ENCODE data around the gene RAD54L2. TPM values are rescaled to one million over a fixed set of nuclear protein-coding genes. Genes with fewer than 3 reads are reported as not detected.
"Not testable (repeated sequence)": the region's sequence is repeated elsewhere in the genome, so short reads cannot be mapped to it uniquely, and the experiment has no call there.

Gene RAD54L2
- total and polyA plus RNA-seq, 2 donors from 2014 or later: 3.3 to 29.5 TPM

DNA sequence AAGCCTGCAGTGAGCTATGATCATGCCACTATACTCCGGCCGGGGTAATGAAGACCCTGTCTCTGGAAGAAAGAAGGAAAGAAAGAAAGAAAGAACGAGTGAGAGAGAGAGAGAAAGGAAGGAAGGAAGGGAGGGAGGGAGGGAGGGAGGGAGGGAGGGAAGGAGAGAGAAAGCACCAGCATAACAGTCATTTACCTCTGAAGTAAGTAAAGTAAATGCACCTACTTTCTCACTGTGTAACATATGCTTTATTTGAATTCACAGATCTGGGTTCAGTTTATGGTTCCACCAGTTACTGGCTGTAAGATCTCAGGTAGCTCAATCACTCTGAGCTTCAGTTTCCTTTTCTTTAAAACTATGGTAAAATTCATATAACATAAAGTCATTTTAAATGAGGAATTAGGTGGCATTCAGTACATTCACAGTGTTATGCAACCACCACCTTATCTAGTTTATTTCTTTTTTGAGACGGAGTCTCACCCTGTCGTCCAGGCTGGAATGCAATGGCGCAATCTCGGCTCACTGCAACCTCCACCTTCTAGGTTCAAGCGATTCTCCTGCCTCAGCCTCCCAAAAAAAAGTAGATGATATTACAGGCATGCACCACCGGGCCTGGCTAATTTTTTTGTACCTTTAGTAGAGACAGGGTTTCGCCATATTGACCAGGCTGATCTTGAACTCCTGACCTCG, 16.1 kb upstream of the RAD54L2 start:
- intact Hi-C loops (cut with DNase I): no loop called here
- no peak for FAIRE-seq
- H3K9ac ChIP-seq (ENCODE audit: low read length in 3 of 3): no peak overlapping the region
- no peaks in the 10 kb centered on the region for H3K4me1 ChIP-seq (ENCODE audit: control insufficient read depth in 2 of 3, insufficient read depth in 2 of 3, low read depth in 1 of 3, low read length in 3 of 3)
- no peaks in the 10 kb centered on the region for H3K36me3 ChIP-seq (ENCODE audit: control insufficient read depth in 2 of 3, insufficient read depth in 3 of 3, low read length in 3 of 3)
- no peak overlapping the region for H3K27ac ChIP-seq (ENCODE audit: low read depth in 2 of 2, low read length in 2 of 2)
- H3K4me3 ChIP-seq (ENCODE audit: low read length in 3 of 3): no peak overlapping the region
- no peak for DNase-seq
- no peaks in the 10 kb centered on the region for H3K27me3 ChIP-seq (ENCODE audit: control insufficient read depth, insufficient read depth, low read length)
- no peaks in the 10 kb centered on the region for H3K9me3 ChIP-seq (ENCODE audit: control insufficient read depth in 2 of 3, insufficient read depth in 1 of 3, low read length in 3 of 3)
- TF ChIP-seq, protein P1, sequence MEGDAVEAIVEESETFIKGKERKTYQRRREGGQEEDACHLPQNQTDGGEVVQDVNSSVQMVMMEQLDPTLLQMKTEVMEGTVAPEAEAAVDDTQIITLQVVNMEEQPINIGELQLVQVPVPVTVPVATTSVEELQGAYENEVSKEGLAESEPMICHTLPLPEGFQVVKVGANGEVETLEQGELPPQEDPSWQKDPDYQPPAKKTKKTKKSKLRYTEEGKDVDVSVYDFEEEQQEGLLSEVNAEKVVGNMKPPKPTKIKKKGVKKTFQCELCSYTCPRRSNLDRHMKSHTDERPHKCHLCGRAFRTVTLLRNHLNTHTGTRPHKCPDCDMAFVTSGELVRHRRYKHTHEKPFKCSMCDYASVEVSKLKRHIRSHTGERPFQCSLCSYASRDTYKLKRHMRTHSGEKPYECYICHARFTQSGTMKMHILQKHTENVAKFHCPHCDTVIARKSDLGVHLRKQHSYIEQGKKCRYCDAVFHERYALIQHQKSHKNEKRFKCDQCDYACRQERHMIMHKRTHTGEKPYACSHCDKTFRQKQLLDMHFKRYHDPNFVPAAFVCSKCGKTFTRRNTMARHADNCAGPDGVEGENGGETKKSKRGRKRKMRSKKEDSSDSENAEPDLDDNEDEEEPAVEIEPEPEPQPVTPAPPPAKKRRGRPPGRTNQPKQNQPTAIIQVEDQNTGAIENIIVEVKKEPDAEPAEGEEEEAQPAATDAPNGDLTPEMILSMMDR (IDR thresholded peaks at IDR 0.05; ENCODE audit: borderline replicate concordance, extremely low read depth, insufficient read depth): no peak

GRCh38 chr3:51524874-51525273, 13.6 kb upstream of the RAD54L2 start:
- intact Hi-C loops (cut with DNase I); H3K36me3 ChIP-seq (ENCODE audit: control insufficient read depth in 2 of 3, insufficient read depth in 3 of 3, low read length in 3 of 3); H3K4me1 ChIP-seq (ENCODE audit: control insufficient read depth in 2 of 3, insufficient read depth in 2 of 3, low read depth in 1 of 3, low read length in 3 of 3); DNase-seq; H3K27me3 ChIP-seq (ENCODE audit: control insufficient read depth, insufficient read depth, low read length); H3K9me3 ChIP-seq (ENCODE audit: control insufficient read depth in 2 of 3, insufficient read depth in 1 of 3, low read length in 3 of 3); H3K27ac ChIP-seq (ENCODE audit: low read depth in 2 of 2, low read length in 2 of 2); H3K4me3 ChIP-seq (ENCODE audit: low read length in 3 of 3); FAIRE-seq; H3K9ac ChIP-seq (ENCODE audit: low read length in 3 of 3): not testable (repeated sequence)

DNA sequence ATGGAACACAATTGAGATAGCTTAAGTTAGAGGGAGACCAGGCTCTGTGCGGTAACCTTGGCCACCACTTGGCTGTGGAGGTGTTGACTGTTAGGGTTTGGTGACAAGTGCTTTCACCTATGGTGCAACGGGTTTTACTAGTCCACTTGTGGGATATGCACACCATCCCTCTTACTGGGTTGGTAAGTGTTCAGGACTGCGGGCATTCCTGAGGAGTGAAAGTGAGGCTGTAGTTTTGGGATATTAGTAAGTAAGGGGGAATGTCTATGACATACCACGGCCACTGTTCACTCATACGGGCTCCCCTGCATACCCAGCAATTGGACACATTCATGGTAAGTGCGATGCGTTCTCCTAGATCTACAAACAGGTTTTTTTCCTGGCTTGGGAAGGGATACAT, 8.0 kb upstream of the RAD54L2 start:
- Histone ChIP-seq H3K4me1 (ENCODE audit: control insufficient read depth in 2 of 3, insufficient read depth in 2 of 3, low read depth in 1 of 3, low read length in 3 of 3) (no peaks in the 10 kb centered on the region), H3K36me3 (ENCODE audit: control insufficient read depth in 2 of 3, insufficient read depth in 3 of 3, low read length in 3 of 3) (no peaks in the 10 kb centered on the region), H3K27me3 (ENCODE audit: control insufficient read depth, insufficient read depth, low read length) (no peaks in the 10 kb centered on the region), H3K9ac (ENCODE audit: low read length in 3 of 3) (no peak overlapping the region), H3K9me3 (ENCODE audit: control insufficient read depth in 2 of 3, insufficient read depth in 1 of 3, low read length in 3 of 3) (no peaks in the 10 kb centered on the region), H3K4me3 (ENCODE audit: low read length in 3 of 3) (no peak overlapping the region), H3K27ac (ENCODE audit: low read depth in 2 of 2, low read length in 2 of 2) (no peak overlapping the region)
- FAIRE-seq (no peak), DNase-seq (no peak)
- TF ChIP-seq, protein P1 (IDR thresholded peaks at IDR 0.05; ENCODE audit: borderline replicate concordance, extremely low read depth, insufficient read depth): no peak
- intact Hi-C loops (cut with DNase I): no loop called here

GRCh38 chr3:51535146-51536019, 3.1 kb upstream of the RAD54L2 start:
- Histone ChIP-seq H3K4me1 (ENCODE audit: control insufficient read depth in 2 of 3, insufficient read depth in 2 of 3, low read depth in 1 of 3, low read length in 3 of 3) (peaks cover 0 to 9% (median 0%) of the 10 kb centered on the region in 3 donors), H3K4me3 (ENCODE audit: low read length in 3 of 3) (no peak overlapping the region), H3K36me3 (ENCODE audit: control insufficient read depth in 2 of 3, insufficient read depth in 3 of 3, low read length in 3 of 3) (no peaks in the 10 kb centered on the region), H3K9me3 (ENCODE audit: control insufficient read depth in 2 of 3, insufficient read depth in 1 of 3, low read length in 3 of 3) (no peaks in the 10 kb centered on the region), H3K27me3 (ENCODE audit: control insufficient read depth, insufficient read depth, low read length) (no peaks in the 10 kb centered on the region), H3K27ac (ENCODE audit: low read depth in 2 of 2, low read length in 2 of 2) (no peak overlapping the region), H3K9ac (ENCODE audit: low read length in 3 of 3) (no peak overlapping the region)
- TF ChIP-seq, protein P1 (IDR thresholded peaks at IDR 0.05; ENCODE audit: borderline replicate concordance, extremely low read depth, insufficient read depth): no peak
- FAIRE-seq: no peak
- intact Hi-C loops (cut with DNase I): no loop called here
- DNase-seq: no peak

DNA sequence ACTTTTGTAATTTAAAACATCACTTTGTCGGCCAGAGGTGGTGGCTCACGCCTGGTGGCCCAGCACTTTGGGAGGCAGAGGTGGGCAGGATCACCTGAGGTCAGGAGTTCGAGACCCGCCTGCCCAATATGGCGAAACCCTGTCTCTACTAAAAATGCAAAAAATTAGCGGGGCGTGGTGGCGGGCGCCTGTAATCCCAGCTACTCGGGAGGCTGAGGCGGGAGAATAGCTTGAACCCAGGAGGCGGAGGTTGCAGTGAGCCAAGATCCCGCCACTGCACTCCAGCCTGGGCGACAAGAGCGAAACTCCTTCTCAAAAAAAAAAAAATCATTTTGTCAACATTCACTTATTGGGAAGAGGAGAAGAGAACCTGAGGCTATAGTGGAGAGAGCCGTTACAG, 888 bp upstream of the RAD54L2 start:
- intact Hi-C loops (cut with DNase I); FAIRE-seq; H3K36me3 ChIP-seq (ENCODE audit: control insufficient read depth in 2 of 3, insufficient read depth in 3 of 3, low read length in 3 of 3); H3K9me3 ChIP-seq (ENCODE audit: control insufficient read depth in 2 of 3, insufficient read depth in 1 of 3, low read length in 3 of 3); DNase-seq; H3K4me1 ChIP-seq (ENCODE audit: control insufficient read depth in 2 of 3, insufficient read depth in 2 of 3, low read depth in 1 of 3, low read length in 3 of 3); H3K27me3 ChIP-seq (ENCODE audit: control insufficient read depth, insufficient read depth, low read length); H3K27ac ChIP-seq (ENCODE audit: low read depth in 2 of 2, low read length in 2 of 2): not testable (repeated sequence)
- Histone ChIP-seq H3K9ac (ENCODE audit: low read length in 3 of 3) (peak overlapping the region; percentile 85 to 98 (median 87)), H3K4me3 (ENCODE audit: low read length in 3 of 3) (peak overlapping the region; percentile 79 to 98 (median 92))
